Right lobe of liver (tissue), 6 donors: Measurements from ENCODE around the gene ACSF2. TPM values are rescaled to one million over a fixed set of nuclear protein-coding genes. Genes with fewer than 3 reads are reported as not detected.

Experiments
- ATAC-seq, 4 donors: fragments of 200-7000 bp; cut with Tn5 transposase; one replicate each; pipeline ENCODE4 v1.9.1; 2020; ENCODE audit warnings: mild to moderate bottlenecking in 4 of 4, moderate library complexity in 4 of 4
- DNase-seq, 3 donors: peaks; one replicate each; pipeline ENCODE4 v3.0.0-alpha.2; 2020
- H3K27ac ChIP-seq, 3 donors: fragments of 200-600 bp; one replicate each; pipeline ENCODE4 v1.8.0; 2022
- H3K27me3 ChIP-seq, 2 donors: fragments of 200-600 bp; one replicate each; pipeline ENCODE4 v1.8.0; 2022
- H3K36me3 ChIP-seq, 4 donors: fragments of 200-600 bp; sonication (generic) in 1 of 4; one replicate each; pipeline versions ENCODE4 v1.5.1 to v1.8.0; 2017 to 2022; ENCODE audit warnings: control low read depth in 1 of 4
- H3K4me1 ChIP-seq, 4 donors: fragments of 200-600 bp; sonication (generic) in 1 of 4; one replicate each; pipeline versions ENCODE4 v1.5.1 to v1.8.0; 2017 to 2022; ENCODE audit warnings: control low read depth in 1 of 4
- H3K4me3 ChIP-seq, 3 donors: fragments of 200-600 bp; one replicate each; pipeline ENCODE4 v1.8.0; 2022
- H3K9me3 ChIP-seq, 4 donors: fragments of 200-600 bp; sonication (generic) in 1 of 4; one replicate each; pipeline versions ENCODE4 v1.5.1 to v1.8.0; 2017 to 2022; ENCODE audit warnings: control low read depth in 1 of 4
- CTCF ChIP-seq, 4 donors: fragments of 200-600 bp in 3 of 4; fragments of 450-650 bp in 1 of 4; IDR thresholded peaks; one replicate each; pipeline versions ENCODE4 v1.5.1 to v1.8.0; 2016 to 2022; ENCODE audit warnings: antibody characterized with exemption in 4 of 4, mild to moderate bottlenecking in 2 of 4
- POLR2A ChIP-seq: fragments of 450-650 bp; IDR thresholded peaks from one replicate; pipeline ENCODE4 v1.6.1; 2017; ENCODE audit warnings: antibody characterized with exemption, mild to moderate bottlenecking
- WGBS: methylation state at CpG from one replicate; pipeline ENCODE4 v1.1.6; 2018; ENCODE audit warnings: low coverage, low lambda C conversion rate; ENCODE audit not compliant: insufficient coverage; ENCODE audit errors: missing lambda C conversion rate; 5-methylcytosine and 5-hydroxymethylcytosine counted together
- intact Hi-C, 2 donors: fragments of 100-400 bp; cut with DNase I; formaldehyde crosslinking; loops; one replicate each; pipeline versions ENCODE4 v1.11.2 to v1.14.1; 2022
- total RNA-seq, 6 experiments: library from RNA; depleted of rRNA in 2 of 6; stranded (reverse); fragments of >200 nt in 2 of 6; fragmentation: NEBNext Ultra II Directional in 3 of 6; extraction: Animal tissue kit (Norgen Biotek cat#: 25700) in 3 of 6; gene quantifications; one replicate each; pipeline versions ENCODE4 v1.1.0 to v1.2.4, GENCODE V29; 2016 to 2023
- donor health status: DM: no; HTN: yes; CAD: no.
- donor health status: DM: no; HTN: no; CAD: no.
- donor health status: DM: no; HTN: no; CAD: no.
- donor health status: DM: no; HTN: yes; CAD: no.
- donor health status: DM: no; HTN: yes; CAD: no.

ACSF2 gene
- total RNA-seq, 6 experiments from 2014 or later, result 25.1 to 60.9 (median 36.9) TPM

DNA sequence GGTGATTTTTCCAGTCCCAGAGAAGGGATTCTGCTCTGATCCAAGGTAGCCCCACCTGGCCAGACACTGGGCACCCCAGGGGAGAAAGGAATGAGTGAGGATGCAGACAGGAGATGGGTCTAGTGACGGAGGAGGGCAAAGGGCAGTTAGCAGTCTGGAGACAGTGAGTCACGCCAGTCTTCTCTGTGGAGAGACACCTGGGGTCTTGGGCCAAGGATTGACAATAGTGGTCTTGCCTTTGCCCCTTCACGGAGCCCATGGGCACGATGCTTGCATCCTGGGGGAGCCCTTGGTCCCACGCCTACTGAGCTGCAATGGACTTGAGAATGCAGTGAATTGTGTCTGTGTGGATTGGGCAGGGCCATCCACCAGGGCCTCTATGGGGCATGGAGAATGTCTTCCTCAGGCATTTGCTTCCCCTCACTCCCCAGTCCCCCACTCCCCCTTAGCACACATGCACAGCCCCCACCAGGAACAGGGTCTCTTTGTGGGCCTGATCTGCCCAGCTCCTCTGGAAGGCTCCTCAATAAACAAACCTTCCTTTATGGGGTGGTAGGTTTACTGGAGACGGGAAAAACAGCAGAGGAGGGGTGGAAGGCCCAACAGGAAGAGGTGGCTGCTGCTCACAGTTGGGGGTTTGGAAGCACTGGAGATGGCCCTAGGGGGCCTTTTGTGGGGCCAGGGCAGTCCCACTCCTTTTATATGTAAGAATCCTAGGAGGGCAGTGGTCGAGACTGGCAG, 41.3 kb downstream of the ACSF2 start:
- ATAC-seq (no peak), DNase-seq (peak in 1 of 3 donors; percentile 42)
- Histone ChIP-seq H3K27ac (peak overlapping the region in 2 of 3 donors; percentile 55 to 70), H3K27me3 (no peaks in the 10 kb centered on the region), H3K36me3 (no peaks in the 10 kb centered on the region), H3K9me3 (no peaks in the 10 kb centered on the region), H3K4me1 (peaks cover 0 to 67% (median 20%) of the 10 kb centered on the region in 4 donors), H3K4me3 (no peak overlapping the region)
- intact Hi-C loops, result no loop called here
- TF ChIP-seq CTCF (IDR thresholded peaks at IDR 0.05) (no peak), POLR2A (no peak)
- WGBS, result 60% methylated on average over 2 of the region's 7 CpGs

DNA sequence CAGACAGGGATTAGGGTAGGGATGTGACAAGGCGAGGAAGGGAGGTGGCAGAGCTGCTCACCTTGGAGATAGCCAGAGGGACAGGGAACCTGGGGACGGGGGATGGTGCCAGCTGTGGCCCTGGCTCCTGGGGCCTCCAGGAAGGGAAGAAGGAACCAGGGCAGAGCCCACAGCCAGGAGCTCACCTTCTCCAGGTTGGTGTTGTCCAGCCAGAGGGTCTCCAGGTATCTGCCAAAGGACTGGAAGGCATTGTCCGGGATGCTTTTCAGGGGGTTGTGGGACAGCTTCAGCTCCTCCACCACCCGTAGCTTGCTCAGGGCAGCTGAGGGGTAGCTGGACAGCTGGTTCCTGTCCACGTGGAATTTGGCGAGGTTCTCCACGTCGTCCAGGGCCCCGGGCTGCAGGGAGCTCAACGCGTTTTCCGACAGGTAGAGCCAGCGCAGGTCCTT, 41.9 kb downstream of the ACSF2 start:
- H3K36me3 ChIP-seq, result no peaks in the 10 kb centered on the region
- 29% methylated on average over 1 of the region's 13 CpGs for WGBS

GRCh38 chr17:50468304-50469207, 42.5 kb downstream of the ACSF2 start, which contains the start of gene CHAD:
CHAD (minus strand) TSS chr17:50468880; CDS start chr17:50468813, 67 bp downstream.
- 50% methylated on average over 20 of the region's 71 CpGs for WGBS
- Histone ChIP-seq H3K36me3 (peaks cover 0 to 5% (median 0%) of the 10 kb centered on the region in 4 donors), H3K4me1 (peaks cover 0 to 56% (median 14%) of the 10 kb centered on the region in 4 donors), H3K9me3 (no peaks in the 10 kb centered on the region), H3K27me3 (no peaks in the 10 kb centered on the region), H3K27ac (no peak within 1 kb of the TSS), H3K4me3 (no peak within 1 kb of the TSS)
- ATAC-seq (peak in 1 of 4 donors; percentile 12), DNase-seq (peak in 2 of 3 donors; percentile 56 to 62)
- no peak for TF ChIP-seq CTCF (IDR thresholded peaks at IDR 0.05)
- TF ChIP-seq POLR2A, result no peak
- intact Hi-C loops, result no loop called here

More for the DNA sequence above, 41.9 kb downstream of the ACSF2 start:
- TF ChIP-seq CTCF (IDR thresholded peaks at IDR 0.05) (no peak), POLR2A (no peak)
- H3K4me1 ChIP-seq, result peaks cover 0 to 61% (median 17%) of the 10 kb centered on the region in 4 donors
- no peak overlapping the region for H3K4me3 ChIP-seq
- intact Hi-C loops, result no loop called here
- no peak overlapping the region for H3K27ac ChIP-seq
- DNase-seq (peak in 2 of 3 donors; percentile 47 to 55), ATAC-seq (no peak)
- no peaks in the 10 kb centered on the region for H3K27me3 ChIP-seq
- no peaks in the 10 kb centered on the region for H3K9me3 ChIP-seq

DNA sequence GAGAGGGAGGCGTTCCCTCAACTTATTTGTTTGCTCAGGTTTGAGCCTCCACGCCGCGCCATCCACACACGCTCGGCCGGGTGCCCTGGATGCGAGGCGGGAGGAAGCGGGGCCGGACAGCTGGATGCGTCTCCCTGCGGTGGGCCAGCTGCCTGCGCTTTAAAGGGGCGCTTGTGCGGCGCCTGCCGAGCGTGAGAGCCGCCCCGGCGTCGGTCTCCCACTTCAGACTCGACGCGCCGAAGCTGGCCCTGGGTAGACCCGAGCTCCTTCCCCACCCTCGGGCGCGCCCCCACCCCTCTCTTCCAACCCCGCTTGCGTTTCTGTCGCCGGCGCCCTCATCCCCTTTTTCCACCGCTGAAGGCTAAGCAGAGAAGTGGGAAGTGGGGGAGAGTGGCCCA, 43.2 kb downstream of the ACSF2 start:
- H3K4me1 ChIP-seq, result peaks cover 0 to 56% (median 12%) of the 10 kb centered on the region in 4 donors
- no peaks in the 10 kb centered on the region for H3K9me3 ChIP-seq
- H3K27ac ChIP-seq, result no peak overlapping the region
- no peak for ATAC-seq
- H3K4me3 ChIP-seq, result no peak overlapping the region
- no peaks in the 10 kb centered on the region for H3K27me3 ChIP-seq
- no peak for DNase-seq
- WGBS, result 41% methylated on average over 10 of the region's 37 CpGs
- intact Hi-C loops, result no loop called here
- no peak for TF ChIP-seq CTCF (IDR thresholded peaks at IDR 0.05)
- TF ChIP-seq POLR2A, result no peak
- peaks cover 0 to 8% (median 0%) of the 10 kb centered on the region in 4 donors for H3K36me3 ChIP-seq
